ENCODE data around the gene CH25H. TPM values are rescaled to one million over a fixed set of nuclear protein-coding genes. Genes with fewer than 3 reads are reported as not detected.

CH25H gene
- total and polyA plus RNA-seq, 11 donors = 0.24 to 3.5 (median 0.40) TPM

DNA sequence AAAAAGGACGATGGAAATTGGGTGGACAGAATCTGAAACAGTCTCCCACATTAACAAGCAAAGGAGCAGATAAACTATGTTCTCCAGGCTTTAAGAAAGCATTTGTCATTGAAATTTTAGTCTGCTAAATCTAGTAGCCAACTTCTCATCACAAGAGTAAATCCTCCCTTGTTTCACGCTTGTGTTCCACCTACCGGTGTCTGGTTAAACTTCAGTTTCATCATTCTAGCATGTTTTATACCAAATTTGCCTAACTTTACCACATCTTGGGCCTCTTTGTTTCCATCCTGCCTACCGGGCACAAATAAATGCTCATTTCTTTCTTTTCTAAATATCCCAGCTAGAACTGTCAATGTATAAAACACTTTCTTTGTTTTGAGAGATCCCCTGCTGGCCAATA lies 38.7 kb upstream of the CH25H start:
- Histone ChIP-seq H3K9me3 (no peaks in the 10 kb centered on the region), H3K4me3 (no peak overlapping the region), H3K27ac (no peak overlapping the region), H3K4me1 (peaks cover 0 to 68% (median 10%) of the 10 kb centered on the region in 12 donors), H3K36me3 (peaks cover 0 to 23% (median 0%) of the 10 kb centered on the region in 9 donors), H3K27me3 (no peaks in the 10 kb centered on the region)
- DNase-seq (no peak), ATAC-seq (no peak)
- 69 to 77% (median 74%) methylated on average over 4 of the region's 4 CpGs for WGBS, 4 donors
- intact Hi-C loops (cut with DNase I) = no loop called here
- TF ChIP-seq, protein P1, sequence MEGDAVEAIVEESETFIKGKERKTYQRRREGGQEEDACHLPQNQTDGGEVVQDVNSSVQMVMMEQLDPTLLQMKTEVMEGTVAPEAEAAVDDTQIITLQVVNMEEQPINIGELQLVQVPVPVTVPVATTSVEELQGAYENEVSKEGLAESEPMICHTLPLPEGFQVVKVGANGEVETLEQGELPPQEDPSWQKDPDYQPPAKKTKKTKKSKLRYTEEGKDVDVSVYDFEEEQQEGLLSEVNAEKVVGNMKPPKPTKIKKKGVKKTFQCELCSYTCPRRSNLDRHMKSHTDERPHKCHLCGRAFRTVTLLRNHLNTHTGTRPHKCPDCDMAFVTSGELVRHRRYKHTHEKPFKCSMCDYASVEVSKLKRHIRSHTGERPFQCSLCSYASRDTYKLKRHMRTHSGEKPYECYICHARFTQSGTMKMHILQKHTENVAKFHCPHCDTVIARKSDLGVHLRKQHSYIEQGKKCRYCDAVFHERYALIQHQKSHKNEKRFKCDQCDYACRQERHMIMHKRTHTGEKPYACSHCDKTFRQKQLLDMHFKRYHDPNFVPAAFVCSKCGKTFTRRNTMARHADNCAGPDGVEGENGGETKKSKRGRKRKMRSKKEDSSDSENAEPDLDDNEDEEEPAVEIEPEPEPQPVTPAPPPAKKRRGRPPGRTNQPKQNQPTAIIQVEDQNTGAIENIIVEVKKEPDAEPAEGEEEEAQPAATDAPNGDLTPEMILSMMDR (IDR thresholded peaks at IDR 0.05) = no peak
- no peak for TF ChIP-seq POLR2A (IDR thresholded peaks at IDR 0.05)

DNA sequence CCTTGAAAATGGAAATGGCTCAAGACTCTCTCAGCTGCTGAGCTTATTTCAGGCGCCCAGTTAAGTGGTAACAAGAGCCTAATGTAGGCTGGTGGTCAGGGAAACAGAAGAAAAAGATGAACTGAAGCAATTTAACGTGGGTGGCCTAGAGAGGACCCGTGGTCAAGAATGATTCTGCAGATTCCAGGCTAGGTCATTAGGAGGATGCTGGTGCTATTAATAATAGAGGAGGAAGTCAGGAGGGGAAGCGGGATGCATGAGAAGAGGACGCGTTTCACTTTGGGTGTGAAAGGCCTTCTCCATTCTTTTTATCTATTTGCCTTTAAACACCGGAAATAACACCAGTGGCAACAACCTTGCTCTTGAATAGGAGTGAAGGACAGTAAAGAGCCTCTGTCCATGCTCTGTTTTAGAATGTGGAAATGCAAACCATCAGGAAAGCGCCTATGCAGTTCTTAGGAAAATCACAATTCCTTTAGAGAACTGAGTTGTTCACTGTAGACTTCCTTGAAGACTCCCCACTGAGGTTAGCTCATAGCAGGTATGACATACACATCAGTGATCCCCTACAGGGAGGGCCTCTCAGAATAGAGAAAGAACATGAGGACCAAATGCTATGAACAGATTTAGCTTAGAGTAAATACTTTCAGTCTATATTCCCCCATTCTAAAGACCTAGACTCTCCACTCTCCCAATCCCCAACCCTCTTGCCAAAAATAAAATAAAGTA lies 35.9 kb upstream of the CH25H start:
- 48 to 54% (median 52%) methylated on average over 8 of the region's 8 CpGs for WGBS, 4 donors
- no peak for TF ChIP-seq POLR2A (IDR thresholded peaks at IDR 0.05)
- TF ChIP-seq, protein P1 (IDR thresholded peaks at IDR 0.05) = no peak
- H3K4me1 ChIP-seq = peaks cover 0 to 70% (median 7%) of the 10 kb centered on the region in 12 donors
- intact Hi-C loops (cut with DNase I) = no loop called here
- H3K9me3 ChIP-seq = no peaks in the 10 kb centered on the region
- DNase-seq (no peak), ATAC-seq (peak in 3 of 4 donors; percentile 38 to 61 (median 53))
- H3K27me3 ChIP-seq = no peaks in the 10 kb centered on the region
- no peak overlapping the region for H3K4me3 ChIP-seq
- peaks cover 0 to 36% (median 9%) of the 10 kb centered on the region in 9 donors for H3K36me3 ChIP-seq
- H3K27ac ChIP-seq = peak overlapping the region in 4 of 12 donors; percentile 8 to 74 (median 41)

DNA sequence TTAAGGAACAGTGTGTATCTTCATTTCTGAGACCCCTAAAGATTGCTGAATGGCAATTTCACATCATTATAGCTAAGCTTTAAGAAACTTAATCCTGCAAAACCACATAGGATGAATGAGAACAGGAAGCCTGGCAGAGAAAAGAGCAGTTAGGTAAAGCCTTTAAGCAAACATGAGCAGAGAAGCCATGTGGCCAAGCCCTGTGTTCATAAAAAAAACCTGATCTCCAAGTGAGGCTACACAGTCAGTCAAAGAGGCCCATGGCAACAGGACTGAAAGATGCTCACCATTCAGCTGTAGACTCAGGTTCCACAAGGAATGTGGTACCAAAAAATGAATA lies 35.2 kb upstream of the CH25H start:
- intact Hi-C loops (cut with DNase I) = no loop called here
- DNase-seq (no peak), ATAC-seq (no peak)
- TF ChIP-seq POLR2A (IDR thresholded peaks at IDR 0.05) = no peak
- TF ChIP-seq, protein P1 (IDR thresholded peaks at IDR 0.05) = no peak
- H3K4me3 ChIP-seq = no peak overlapping the region
- peaks cover 0 to 70% (median 7%) of the 10 kb centered on the region in 12 donors for H3K4me1 ChIP-seq
- H3K27me3 ChIP-seq = no peaks in the 10 kb centered on the region
- H3K36me3 ChIP-seq = peaks cover 0 to 41% (median 9%) of the 10 kb centered on the region in 9 donors
- peak overlapping the region in 4 of 12 donors; percentile 2 to 74 (median 35) for H3K27ac ChIP-seq
- no peaks in the 10 kb centered on the region for H3K9me3 ChIP-seq

DNA sequence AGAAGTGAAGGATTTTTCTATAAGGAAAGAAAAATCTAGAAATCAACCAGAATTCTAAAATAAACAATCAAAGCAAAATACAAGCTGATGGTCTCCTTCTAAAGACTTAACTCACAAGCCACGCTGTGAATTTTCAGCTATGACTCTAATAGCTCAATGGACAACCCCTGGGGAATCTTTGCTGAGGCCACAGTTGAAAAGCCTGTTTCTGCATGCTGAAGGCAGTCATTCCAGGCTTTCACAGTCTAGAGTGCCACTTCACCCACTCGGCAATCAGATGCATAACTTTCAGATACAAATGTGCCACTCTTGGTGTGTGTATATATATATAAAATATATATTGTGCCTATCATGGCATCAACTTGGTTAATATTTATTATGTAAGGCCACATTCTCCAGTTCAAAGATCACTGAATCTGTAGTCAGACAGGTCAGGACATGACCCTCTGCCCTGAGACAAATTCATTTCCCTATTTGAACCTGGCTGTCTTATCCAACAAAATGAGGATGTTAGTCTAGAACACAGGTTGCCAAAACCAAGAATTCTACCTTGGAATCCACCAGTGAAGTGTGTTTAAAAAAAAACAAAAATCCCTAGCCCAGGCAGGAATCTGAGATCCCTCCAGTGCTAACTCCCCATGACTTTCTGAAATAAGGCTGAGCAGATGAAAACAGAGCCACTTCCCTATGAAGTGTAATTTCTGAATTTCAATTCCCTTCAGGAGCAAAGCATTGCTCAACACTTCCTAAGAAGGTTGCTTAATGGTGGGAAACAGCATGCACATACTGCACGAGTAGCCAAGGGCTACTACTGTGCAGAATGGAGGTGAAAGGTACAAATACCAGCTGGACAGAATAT lies 34.6 kb upstream of the CH25H start:
- DNase-seq (no peak), ATAC-seq (peak in 3 of 4 donors; percentile 49 to 62 (median 51))
- 77 to 84% (median 81%) methylated on average over 3 of the region's 3 CpGs for WGBS, 4 donors
- peaks cover 0 to 41% (median 9%) of the 10 kb centered on the region in 9 donors for H3K36me3 ChIP-seq
- no peaks in the 10 kb centered on the region for H3K9me3 ChIP-seq
- intact Hi-C loops (cut with DNase I) = no loop called here
- H3K27me3 ChIP-seq = no peaks in the 10 kb centered on the region
- H3K27ac ChIP-seq = peak overlapping the region in 4 of 12 donors; percentile 2 to 74 (median 24)
- no peak overlapping the region for H3K4me3 ChIP-seq
- peaks cover 0 to 70% (median 7%) of the 10 kb centered on the region in 12 donors for H3K4me1 ChIP-seq
- TF ChIP-seq, protein P1 (IDR thresholded peaks at IDR 0.05) = no peak
- no peak for TF ChIP-seq POLR2A (IDR thresholded peaks at IDR 0.05)

Measured in heart left ventricle (tissue), 16 donors.